Measurements from ENCODE around the gene RNLS. TPM values are rescaled to one million over a fixed set of nuclear protein-coding genes. Genes with fewer than 3 reads are reported as not detected.

The RNLS gene
- polyA plus RNA-seq, 2 of the 4 experiments (the other 2 are of a cell fraction), result 11.7 to 16.8 TPM

- no peak overlapping the region for H3K4me3 ChIP-seq
- ATAC-seq (no peak), FAIRE-seq (no peak), DNase-seq (ENCODE audit: low read depth in 1 of 2, low spot score in 1 of 2) (no peak)
- H3K4me1 ChIP-seq, result 0 out of 3 replicates have a peak, but pooled peaks cover 3% of the 10 kb centered on the region
- no peak overlapping the region for H3K4me2 ChIP-seq
- ChIA-PET CTCF (interaction anchor here (0.5 to 1.2 kb wide), 2 partner anchors 50 to 75 kb away, joined by 3 read pairs; no protein-coding TSS in a partner anchor), POLR2A (no interaction called here)
- no peaks in the 10 kb centered on the region for H3K9me3 ChIP-seq
- 93% methylated on average over 2 of the region's 2 CpGs for WGBS (ENCODE audit: missing lambda C conversion rate)
- H3K27ac ChIP-seq, result no peak overlapping the region
- TF ChIP-seq CTCF (IDR thresholded peaks at IDR 0.05) (no peak), ATOH8 (CRISPR knock-in tag; IDR thresholded peaks at IDR 0.05; ENCODE audit: low read depth) (no peak), RNF2 (IDR thresholded peaks at IDR 0.05; ENCODE audit: borderline replicate concordance, low read depth) (no peak)
These were observed 108.9 kb downstream of the RNLS start for GRCh38 chr10:88473989-88474883.

GRCh38 chr10:88472540-88472939 lies 110.6 kb downstream of the RNLS start:
- CTCF ChIA-PET, result interaction anchor here (1.0 kb wide), 1 partner anchor 81 kb away, joined by 3 read pairs; no protein-coding TSS in a partner anchor
- no peak; a peak in 1 of 6 replicates for ATAC-seq
- Histone ChIP-seq H3K4me2 (no peak overlapping the region), H3K27ac (no peak overlapping the region), H3K4me3 (no peak overlapping the region), H3K4me1 (0 out of 3 replicates have a peak, but pooled peaks cover 3% of the 10 kb centered on the region), H3K9me3 (no peaks in the 10 kb centered on the region)
- peak in 1 of 2 experiments; percentile 27 for DNase-seq (ENCODE audit: low read depth in 1 of 2, low spot score in 1 of 2)
- 33% methylated on average over 1 of the region's 1 CpG for WGBS (ENCODE audit: missing lambda C conversion rate)
- POLR2A ChIA-PET, result no interaction called here
- no peak for FAIRE-seq
- TF ChIP-seq MYC (IDR thresholded peaks at IDR 0.05; ENCODE audit: borderline replicate concordance, low read length), result no peak
- TF ChIP-seq RAD21 (conservative IDR thresholded peaks at IDR 0.05 in 1 of 2, IDR thresholded peaks at IDR 0.05 in 1 of 2), result peak in 1 of 2 experiments; percentile 16; a peak in 2 of 5 replicates
- peak; percentile 15; the same call in 1 of the 3 replicates for TF ChIP-seq CTCF (IDR thresholded peaks at IDR 0.05)

- no peaks in the 10 kb centered on the region for H3K9me3 ChIP-seq
- ChIA-PET POLR2A (no interaction called here), CTCF (interaction anchor here (1.0 kb wide), 1 partner anchor 81 kb away, joined by 3 read pairs; no protein-coding TSS in a partner anchor)
- no peak overlapping the region for H3K4me2 ChIP-seq
- TF ChIP-seq RCOR1 (IDR thresholded peaks at IDR 0.05; ENCODE audit: low read depth, low read length) (no peak), FOSB (CRISPR knock-in tag; IDR thresholded peaks at IDR 0.05) (no peak), PHF8 (IDR thresholded peaks at IDR 0.05; ENCODE audit: borderline replicate concordance, low read depth) (no peak), NPAS2 (CRISPR knock-in tag; IDR thresholded peaks at IDR 0.05; ENCODE audit: borderline replicate concordance) (no peak), RAD21 (conservative IDR thresholded peaks at IDR 0.05 in 1 of 2, IDR thresholded peaks at IDR 0.05 in 1 of 2) (no peak), EHMT2 (IDR thresholded peaks at IDR 0.05; ENCODE audit: low read depth) (no peak), SREBF2 (IDR thresholded peaks at IDR 0.05) (no peak), MAZ (IDR thresholded peaks at IDR 0.05; ENCODE audit: borderline replicate concordance, low read depth, low read length) (no peak), ZFP36 (IDR thresholded peaks at IDR 0.05; ENCODE audit: borderline replicate concordance, partially characterized antibody) (no peak), CTCF (IDR thresholded peaks at IDR 0.05) (no peak), MAX (IDR thresholded peaks at IDR 0.05) (no peak), TP53 (CRISPR knock-in tag; IDR thresholded peaks at IDR 0.05) (no peak), CBX2 (IDR thresholded peaks at IDR 0.05; ENCODE audit: borderline replicate concordance, low read depth) (no peak)
- H3K27ac ChIP-seq, result no peak overlapping the region
- H3K4me1 ChIP-seq, result 0 out of 3 replicates have a peak, but pooled peaks cover 3% of the 10 kb centered on the region
- 70% methylated on average over 1 of the region's 1 CpG for WGBS (ENCODE audit: missing lambda C conversion rate)
- FAIRE-seq, result no peak
- H3K4me3 ChIP-seq, result no peak overlapping the region
- no peak for DNase-seq (ENCODE audit: low read depth in 1 of 2, low spot score in 1 of 2)
- no peak for ATAC-seq
These were observed 111.2 kb downstream of the RNLS start for GRCh38 chr10:88471899-88472298.
